ENCODE data around the gene ZBTB17.

The ZBTB17 gene

GRCh38 chr1:15959827-15960446 lies 16.0 kb downstream of the ZBTB17 start:
- Histone ChIP-seq H3K4me2 (ENCODE audit: insufficient read depth, low read length, poor library complexity, severe bottlenecking) (no peak overlapping the region), H3K14ac (ENCODE audit: low read length) (no peak overlapping the region), H4K91ac (ENCODE audit: low read depth, low read length, poor library complexity) (no peak overlapping the region), H3K18ac (ENCODE audit: low read length) (no peak overlapping the region), H2BK15ac (ENCODE audit: low read length) (no peak overlapping the region), H3K4me1 (ENCODE audit: control insufficient read depth in 2 of 2, insufficient read depth in 1 of 2, low read depth in 1 of 2, low read length in 2 of 2) (peaks cover 0 to 3% of the 10 kb centered on the region in 2 donors), H2BK5ac (ENCODE audit: low read length) (no peak overlapping the region), H2BK12ac (ENCODE audit: low read length) (no peak overlapping the region), H2BK120ac (ENCODE audit: low read depth, low read length) (no peak overlapping the region), H3K27me3 (ENCODE audit: control insufficient read depth in 3 of 3, insufficient read depth in 3 of 3, low read depth in 1 of 3, low read length in 3 of 3) (no peaks in the 10 kb centered on the region), H3K4ac (ENCODE audit: low read length) (no peak overlapping the region), H3K9ac (ENCODE audit: low read depth, low read length, poor library complexity) (no peak overlapping the region), H3K79me1 (ENCODE audit: low read depth, low read length) (no peaks in the 10 kb centered on the region), H3K23ac (ENCODE audit: low read depth, low read length, poor library complexity) (no peak overlapping the region), H2AK5ac (ENCODE audit: low read depth, low read length) (no peak overlapping the region), H3K27ac (replicated peaks; ENCODE audit: low read length) (no peak overlapping the region), H3K9me3 (replicated peaks in 1 of 2; ENCODE audit: control insufficient read depth in 2 of 2, insufficient read depth in 1 of 2, low read depth in 1 of 2, low read length in 2 of 2) (no peaks in the 10 kb centered on the region), H2AFZ (ENCODE audit: low read length) (no peak overlapping the region), H4K8ac (ENCODE audit: low read depth, low read length) (no peak overlapping the region), H3K4me3 (ENCODE audit: low read length in 2 of 2) (no peak overlapping the region), H3K36me3 (replicated peaks in 1 of 2; ENCODE audit: control insufficient read depth in 2 of 2, insufficient read depth in 2 of 2, low read length in 2 of 2) (peaks cover 0 to 6% of the 10 kb centered on the region in 2 donors)
- DNase-seq (ENCODE audit: low spot score): no peak
- no CpG with 5 or more reads among the region's 8 CpGs for WGBS, 2 donors (ENCODE audit: extremely low coverage in 2 of 2, insufficient read length in 2 of 2, insufficient replicate concordance in 1 of 2)

GRCh38 chr1:15959424-15959823 lies 16.5 kb downstream of the ZBTB17 start:
- DNase-seq (ENCODE audit: low spot score): no peak
- no peak overlapping the region for H3K14ac ChIP-seq (ENCODE audit: low read length)
- H4K91ac ChIP-seq (ENCODE audit: low read depth, low read length, poor library complexity): no peak overlapping the region
- H3K23ac ChIP-seq (ENCODE audit: low read depth, low read length, poor library complexity): no peak overlapping the region
- H2AFZ ChIP-seq (ENCODE audit: low read length): no peak overlapping the region
- no peak overlapping the region for H2BK12ac ChIP-seq (ENCODE audit: low read length)
- peaks cover 0 to 7% of the 10 kb centered on the region in 2 donors for H3K36me3 ChIP-seq (replicated peaks in 1 of 2; ENCODE audit: control insufficient read depth in 2 of 2, insufficient read depth in 2 of 2, low read length in 2 of 2)
- no peaks in the 10 kb centered on the region for H3K79me1 ChIP-seq (ENCODE audit: low read depth, low read length)
- H4K8ac ChIP-seq (ENCODE audit: low read depth, low read length): no peak overlapping the region
- H3K4me3 ChIP-seq (ENCODE audit: low read length in 2 of 2): no peak overlapping the region
- no peaks in the 10 kb centered on the region for H3K27me3 ChIP-seq (ENCODE audit: control insufficient read depth in 3 of 3, insufficient read depth in 3 of 3, low read depth in 1 of 3, low read length in 3 of 3)
- no peak overlapping the region for H2BK5ac ChIP-seq (ENCODE audit: low read length)
- no peak overlapping the region for H3K4me2 ChIP-seq (ENCODE audit: insufficient read depth, low read length, poor library complexity, severe bottlenecking)
- no peak overlapping the region for H3K27ac ChIP-seq (replicated peaks; ENCODE audit: low read length)
- no peak overlapping the region for H3K9ac ChIP-seq (ENCODE audit: low read depth, low read length, poor library complexity)
- no peak overlapping the region for H2AK5ac ChIP-seq (ENCODE audit: low read depth, low read length)
- H3K4ac ChIP-seq (ENCODE audit: low read length): no peak overlapping the region
- H3K4me1 ChIP-seq (ENCODE audit: control insufficient read depth in 2 of 2, insufficient read depth in 1 of 2, low read depth in 1 of 2, low read length in 2 of 2): peaks cover 0 to 3% of the 10 kb centered on the region in 2 donors
- no peaks in the 10 kb centered on the region for H3K9me3 ChIP-seq (replicated peaks in 1 of 2; ENCODE audit: control insufficient read depth in 2 of 2, insufficient read depth in 1 of 2, low read depth in 1 of 2, low read length in 2 of 2)
- H3K18ac ChIP-seq (ENCODE audit: low read length): no peak overlapping the region
- H2BK120ac ChIP-seq (ENCODE audit: low read depth, low read length): no peak overlapping the region
- H2BK15ac ChIP-seq (ENCODE audit: low read length): no peak overlapping the region

GRCh38 chr1:15958793-15959192 lies 17.1 kb downstream of the ZBTB17 start:
- peaks cover 5 to 7% of the 10 kb centered on the region in 2 donors for H3K4me1 ChIP-seq (ENCODE audit: control insufficient read depth in 2 of 2, insufficient read depth in 1 of 2, low read depth in 1 of 2, low read length in 2 of 2)
- H2BK120ac ChIP-seq (ENCODE audit: low read depth, low read length): no peak overlapping the region
- no peaks in the 10 kb centered on the region for H3K9me3 ChIP-seq (replicated peaks in 1 of 2; ENCODE audit: control insufficient read depth in 2 of 2, insufficient read depth in 1 of 2, low read depth in 1 of 2, low read length in 2 of 2)
- H3K18ac ChIP-seq (ENCODE audit: low read length): no peak overlapping the region
- no peak overlapping the region for H3K4ac ChIP-seq (ENCODE audit: low read length)
- H3K79me1 ChIP-seq (ENCODE audit: low read depth, low read length): no peaks in the 10 kb centered on the region
- H2BK15ac ChIP-seq (ENCODE audit: low read length): no peak overlapping the region
- peaks cover 0 to 12% of the 10 kb centered on the region in 2 donors for H3K36me3 ChIP-seq (replicated peaks in 1 of 2; ENCODE audit: control insufficient read depth in 2 of 2, insufficient read depth in 2 of 2, low read length in 2 of 2)
- no peak overlapping the region for H3K9ac ChIP-seq (ENCODE audit: low read depth, low read length, poor library complexity)
- no peak overlapping the region for H3K14ac ChIP-seq (ENCODE audit: low read length)
- H2BK5ac ChIP-seq (ENCODE audit: low read length): no peak overlapping the region
- H2AFZ ChIP-seq (ENCODE audit: low read length): no peak overlapping the region
- H4K8ac ChIP-seq (ENCODE audit: low read depth, low read length): no peak overlapping the region
- H2BK12ac ChIP-seq (ENCODE audit: low read length): no peak overlapping the region
- H4K91ac ChIP-seq (ENCODE audit: low read depth, low read length, poor library complexity): no peak overlapping the region
- H3K23ac ChIP-seq (ENCODE audit: low read depth, low read length, poor library complexity): peak overlapping the region; percentile 75
- no peak overlapping the region for H2AK5ac ChIP-seq (ENCODE audit: low read depth, low read length)
- H3K4me3 ChIP-seq (ENCODE audit: low read length in 2 of 2): no peak overlapping the region
- H3K27me3 ChIP-seq (ENCODE audit: control insufficient read depth in 3 of 3, insufficient read depth in 3 of 3, low read depth in 1 of 3, low read length in 3 of 3): no peaks in the 10 kb centered on the region
- H3K4me2 ChIP-seq (ENCODE audit: insufficient read depth, low read length, poor library complexity, severe bottlenecking): no peak overlapping the region
- no peak for DNase-seq (ENCODE audit: low spot score)
- H3K27ac ChIP-seq (replicated peaks; ENCODE audit: low read length): no peak overlapping the region

GRCh38 chr1:15958111-15958510 lies 17.8 kb downstream of the ZBTB17 start:
- DNase-seq (ENCODE audit: low spot score): no peak
- Histone ChIP-seq H3K9me3 (replicated peaks in 1 of 2; ENCODE audit: control insufficient read depth in 2 of 2, insufficient read depth in 1 of 2, low read depth in 1 of 2, low read length in 2 of 2) (no peaks in the 10 kb centered on the region), H3K9ac (ENCODE audit: low read depth, low read length, poor library complexity) (no peak overlapping the region), H3K14ac (ENCODE audit: low read length) (no peak overlapping the region), H3K4me2 (ENCODE audit: insufficient read depth, low read length, poor library complexity, severe bottlenecking) (no peak overlapping the region), H2BK15ac (ENCODE audit: low read length) (no peak overlapping the region), H3K79me1 (ENCODE audit: low read depth, low read length) (no peaks in the 10 kb centered on the region), H2BK120ac (ENCODE audit: low read depth, low read length) (no peak overlapping the region), H4K91ac (ENCODE audit: low read depth, low read length, poor library complexity) (no peak overlapping the region), H3K36me3 (replicated peaks in 1 of 2; ENCODE audit: control insufficient read depth in 2 of 2, insufficient read depth in 2 of 2, low read length in 2 of 2) (peaks cover 0 to 15% of the 10 kb centered on the region in 2 donors), H3K27me3 (ENCODE audit: control insufficient read depth in 3 of 3, insufficient read depth in 3 of 3, low read depth in 1 of 3, low read length in 3 of 3) (no peaks in the 10 kb centered on the region), H2AFZ (ENCODE audit: low read length) (no peak overlapping the region), H3K4me3 (ENCODE audit: low read length in 2 of 2) (no peak overlapping the region), H3K23ac (ENCODE audit: low read depth, low read length, poor library complexity) (no peak overlapping the region), H3K27ac (replicated peaks; ENCODE audit: low read length) (no peak overlapping the region), H4K8ac (ENCODE audit: low read depth, low read length) (no peak overlapping the region), H2BK5ac (ENCODE audit: low read length) (no peak overlapping the region), H3K4me1 (ENCODE audit: control insufficient read depth in 2 of 2, insufficient read depth in 1 of 2, low read depth in 1 of 2, low read length in 2 of 2) (peaks cover 8 to 12% of the 10 kb centered on the region in 2 donors), H3K4ac (ENCODE audit: low read length) (no peak overlapping the region), H2BK12ac (ENCODE audit: low read length) (no peak overlapping the region), H3K18ac (ENCODE audit: low read length) (no peak overlapping the region), H2AK5ac (ENCODE audit: low read depth, low read length) (no peak overlapping the region)
- no CpG with 5 or more reads among the region's 5 CpGs for WGBS, 2 donors (ENCODE audit: extremely low coverage in 2 of 2, insufficient read length in 2 of 2, insufficient replicate concordance in 1 of 2)

All from neuronal stem cell (in vitro differentiated cells).